ENCODE data around the gene DHRS7B.

The DHRS7B gene

GRCh38 chr17:21089145-21089544 is 37.6 kb upstream of the DHRS7B start:
- no peak for TF ChIP-seq CTCF (IDR thresholded peaks at IDR 0.05; ENCODE audit: extremely low read depth, insufficient read depth, missing control alignments)
- no peak for DNase-seq (ENCODE audit: low spot score)

GRCh38 chr17:21089933-21090901 is 36.5 kb upstream of the DHRS7B start:
- in situ Hi-C loops (cut with MboI; ENCODE audit: low pct_unique_long_range_greater_than_20kb, low sequenced_read_pairs, unreplicated experiment), result no loop called here
- DNase-seq (ENCODE audit: low spot score), result peak; percentile 52
- no peak for TF ChIP-seq CTCF (IDR thresholded peaks at IDR 0.05; ENCODE audit: extremely low read depth, insufficient read depth, missing control alignments)

More at GRCh38 chr17:21089145-21089544, 37.6 kb upstream of the DHRS7B start:
- in situ Hi-C loops (cut with MboI; ENCODE audit: low pct_unique_long_range_greater_than_20kb, low sequenced_read_pairs, unreplicated experiment), result no loop called here

- DNase-seq (ENCODE audit: low spot score), result no peak
- TF ChIP-seq CTCF (IDR thresholded peaks at IDR 0.05; ENCODE audit: extremely low read depth, insufficient read depth, missing control alignments), result no peak
- in situ Hi-C loops (cut with MboI; ENCODE audit: low pct_unique_long_range_greater_than_20kb, low sequenced_read_pairs, unreplicated experiment), result no loop called here
Observed at GRCh38 chr17:21090902-21091618, 35.7 kb upstream of the DHRS7B start.

- DNase-seq (ENCODE audit: low spot score), result no peak
- in situ Hi-C loops (cut with MboI; ENCODE audit: low pct_unique_long_range_greater_than_20kb, low sequenced_read_pairs, unreplicated experiment), result no loop called here
- no peak for TF ChIP-seq CTCF (IDR thresholded peaks at IDR 0.05; ENCODE audit: extremely low read depth, insufficient read depth, missing control alignments)
Observed at GRCh38 chr17:21094298-21094704, 32.5 kb upstream of the DHRS7B start.

- DNase-seq (ENCODE audit: low spot score), result no peak
- peak; percentile 22 for TF ChIP-seq CTCF (IDR thresholded peaks at IDR 0.05; ENCODE audit: extremely low read depth, insufficient read depth, missing control alignments)
- in situ Hi-C loops (cut with MboI; ENCODE audit: low pct_unique_long_range_greater_than_20kb, low sequenced_read_pairs, unreplicated experiment), result no loop called here
Observed at GRCh38 chr17:21095735-21096134, 31.0 kb upstream of the DHRS7B start.

GRCh38 chr17:21096874-21097273 is 29.9 kb upstream of the DHRS7B start:
- in situ Hi-C loops (cut with MboI; ENCODE audit: low pct_unique_long_range_greater_than_20kb, low sequenced_read_pairs, unreplicated experiment), result no loop called here
- no peak for TF ChIP-seq CTCF (IDR thresholded peaks at IDR 0.05; ENCODE audit: extremely low read depth, insufficient read depth, missing control alignments)
- DNase-seq (ENCODE audit: low spot score), result no peak
